A549 (cell line): ENCODE data around the gene ZNF652. TPM values are rescaled to one million over a fixed set of nuclear protein-coding genes. Genes with fewer than 3 reads are reported as not detected.

Experiments used
- ATAC-seq, 2 experiments: fragments of 200-7000 bp in 1 of 2; fragments of >200 bp in 1 of 2; cut with Nextera tagmentation in 1 of 2; cut with Tn5 transposase in 1 of 2; 3 replicates each; pipeline versions ENCODE4 v1.8.0 to v1.9.1; 2018 to 2020; ENCODE audit warnings: mild to moderate bottlenecking in 1 of 2, moderate library complexity in 1 of 2
- CTCF ChIA-PET: fragments of 300-600 bp; sonication (Branson Sonifier 250); formaldehyde crosslinking; extraction: SDS; loops from one replicate; lab custom pipeline; 2021; ENCODE audit warnings: antibody characterized with exemption, inconsistent platforms; lab: Yijun Ruan, JAX
- POLR2A ChIA-PET: fragments of 350-600 bp; formaldehyde crosslinking; extraction: SDS; loops from one replicate; lab custom pipeline; 2021; ENCODE audit warnings: antibody characterized with exemption, inconsistent platforms; lab: Yijun Ruan, JAX
- DNase-seq, 2 experiments: peaks; one replicate each; pipeline versions ENCODE4 v3.0.0 to v3.0.0-alpha.2; 2011 to 2016; ENCODE audit warnings: low read depth in 1 of 2, low spot score in 1 of 2
- FAIRE-seq: peaks from 2 replicates; lab custom pipeline; 2011; peaks lifted over from hg19 to GRCh38; lab: Jason Lieb, UNC
- H3K27ac ChIP-seq, 2 experiments: fragments of >200 bp; sonication (Bioruptor Twin); formaldehyde crosslinking; 3 replicates each; pipeline ENCODE4 v1.5.1; 2016 to 2017
- H3K4me1 ChIP-seq: fragments of >200 bp; sonication (Bioruptor Twin); formaldehyde crosslinking; 3 replicates; pipeline ENCODE4 v1.6.1; 2016
- H3K4me2 ChIP-seq: fragments of >200 bp; sonication (Bioruptor Twin); formaldehyde crosslinking; 3 replicates; pipeline ENCODE4 v1.6.1; 2016
- H3K4me3 ChIP-seq: fragments of >200 bp; sonication (Bioruptor Twin); formaldehyde crosslinking; 3 replicates; pipeline ENCODE4 v1.5.1; 2016
- H3K9me3 ChIP-seq: fragments of >200 bp; sonication (Bioruptor Twin); formaldehyde crosslinking; 3 replicates; pipeline ENCODE4 v1.6.1; 2016
- ATOH8 ChIP-seq: fragments of 250-450 bp; sonication (Bioruptor Pico); IDR thresholded peaks from 2 replicates; pipeline ENCODE4 v1.5.0; 2020; ENCODE audit warnings: low read depth, mild to moderate bottlenecking, moderate library complexity
- BHLHE40 ChIP-seq: IDR thresholded peaks from 2 replicates; pipeline ENCODE4 v1.6.1; 2012; ENCODE audit warnings: low read depth, low read length, inconsistent platforms
- CTCF ChIP-seq: fragments of >200 bp; sonication (Bioruptor Twin); formaldehyde crosslinking; IDR thresholded peaks from 3 replicates; pipeline ENCODE4 v1.5.1; 2016
- E2F6 ChIP-seq: IDR thresholded peaks from 2 replicates; pipeline ENCODE4 v1.6.1; 2012; ENCODE audit warnings: low read depth, borderline replicate concordance
- ELK1 ChIP-seq: fragments of 150-350 bp; IDR thresholded peaks from 2 replicates; pipeline ENCODE4 v1.6.1; 2014; ENCODE audit warnings: low read depth, mild to moderate bottlenecking, low read length
- EP300 ChIP-seq, 2 experiments: fragments of >200 bp; sonication (Bioruptor Twin); formaldehyde crosslinking; IDR thresholded peaks; 2 replicates in 1 of 2; 3 replicates in 1 of 2; pipeline ENCODE4 v1.6.1; 2016 to 2017
- ESRRA ChIP-seq: fragments of 150-350 bp; IDR thresholded peaks from 2 replicates; pipeline ENCODE4 v1.6.1; 2014; ENCODE audit warnings: mild to moderate bottlenecking, low read length, borderline replicate concordance
- FOSB ChIP-seq: fragments of 250-450 bp; sonication (Bioruptor Pico); IDR thresholded peaks from 2 replicates; pipeline ENCODE4 v1.5.0; 2020; ENCODE audit warnings: mild to moderate bottlenecking, moderate library complexity
- GATA3 ChIP-seq: IDR thresholded peaks from 2 replicates; pipeline ENCODE4 v1.6.1; 2012; ENCODE audit warnings: borderline replicate concordance
- HEYL ChIP-seq: fragments of 250-450 bp; sonication (Bioruptor Pico); IDR thresholded peaks from 2 replicates; pipeline ENCODE4 v1.8.0; 2021; ENCODE audit warnings: mild to moderate bottlenecking, moderate library complexity
- HOXA7 ChIP-seq: fragments of 250-450 bp; sonication (Bioruptor Pico); IDR thresholded peaks from 2 replicates; pipeline ENCODE4 v1.5.0; 2020; ENCODE audit warnings: mild to moderate bottlenecking, moderate library complexity
- KDM1A ChIP-seq: fragments of 200-600 bp; sonication (generic); IDR thresholded peaks from 2 replicates; pipeline ENCODE4 v1.6.1; 2016; ENCODE audit warnings: low read depth, mild to moderate bottlenecking
- KDM5A ChIP-seq: fragments of 200-600 bp; sonication (generic); IDR thresholded peaks from 2 replicates; pipeline ENCODE4 v1.6.1; 2016; ENCODE audit warnings: antibody characterized with exemption, mild to moderate bottlenecking
- MAX ChIP-seq: IDR thresholded peaks from 2 replicates; pipeline ENCODE4 v1.6.1; 2012
- NFE2L2 ChIP-seq: fragments of 150-350 bp; conservative IDR thresholded peaks from 2 replicates; pipeline ENCODE4 v1.6.1; 2014; ENCODE audit warnings: low read length
- NPAS2 ChIP-seq: fragments of 250-450 bp; sonication (Bioruptor Pico); IDR thresholded peaks from 2 replicates; pipeline ENCODE4 v1.8.0; 2022; ENCODE audit warnings: mild to moderate bottlenecking, moderate library complexity, borderline replicate concordance
- NR3C1 ChIP-seq: fragments of >200 bp; sonication (Bioruptor Twin); formaldehyde crosslinking; IDR thresholded peaks from 3 replicates; pipeline ENCODE4 v1.6.1; 2017
- PHF8 ChIP-seq: fragments of 200-600 bp; sonication (generic); IDR thresholded peaks from 2 replicates; pipeline ENCODE4 v1.6.1; 2016; ENCODE audit warnings: low read depth, mild to moderate bottlenecking, antibody characterized with exemption, moderate library complexity, borderline replicate concordance
- POLR2A ChIP-seq: IDR thresholded peaks from 2 replicates; pipeline ENCODE4 v1.6.1; 2012; ENCODE audit warnings: mild to moderate bottlenecking, low read length
- RAD21 ChIP-seq, 2 experiments: fragments of >200 bp in 1 of 2; sonication (Bioruptor Twin) in 1 of 2; formaldehyde crosslinking in 1 of 2; IDR thresholded peaks in 1 of 2; conservative IDR thresholded peaks in 1 of 2; 2 replicates in 1 of 2; 3 replicates in 1 of 2; pipeline ENCODE4 v1.6.1; 2012 to 2018; ENCODE audit warnings: inconsistent platforms in 1 of 2
- RCOR1 ChIP-seq: fragments of 150-350 bp; IDR thresholded peaks from 2 replicates; pipeline ENCODE4 v1.6.1; 2014; ENCODE audit warnings: antibody characterized with exemption, low read length, low read depth
- REST ChIP-seq: fragments of 200-600 bp; sonication (generic); IDR thresholded peaks from 2 replicates; pipeline ENCODE4 v1.6.1; 2016; ENCODE audit warnings: antibody characterized with exemption, mild to moderate bottlenecking, moderate library complexity
- RFX5 ChIP-seq: fragments of 450-650 bp; IDR thresholded peaks from 2 replicates; pipeline ENCODE4 v1.7.1; 2014; ENCODE audit warnings: antibody characterized with exemption, mild to moderate bottlenecking, moderate library complexity
- RNF2 ChIP-seq: fragments of 200-600 bp; sonication (generic); IDR thresholded peaks from 2 replicates; pipeline ENCODE4 v1.6.1; 2016; ENCODE audit warnings: low read depth, mild to moderate bottlenecking, antibody characterized with exemption, moderate library complexity, borderline replicate concordance
- SREBF2 ChIP-seq: fragments of 450-650 bp; IDR thresholded peaks from 2 replicates; pipeline ENCODE4 v1.6.1; 2014; ENCODE audit warnings: mild to moderate bottlenecking, moderate library complexity
- TFCP2L1 ChIP-seq: fragments of 250-450 bp; sonication (Bioruptor Pico); IDR thresholded peaks from 2 replicates; pipeline ENCODE4 v1.5.0; 2021; ENCODE audit warnings: mild to moderate bottlenecking
- TP53 ChIP-seq: fragments of 250-450 bp; sonication (Bioruptor Pico); IDR thresholded peaks from 2 replicates; pipeline ENCODE4 v1.5.0; 2021; ENCODE audit warnings: mild to moderate bottlenecking, moderate library complexity
- USF2 ChIP-seq: fragments of 450-650 bp; IDR thresholded peaks from 2 replicates; pipeline ENCODE4 v1.6.1; 2014; ENCODE audit warnings: antibody characterized with exemption
- ZC3H11A ChIP-seq: fragments of 450-650 bp; IDR thresholded peaks from 2 replicates; pipeline ENCODE4 v1.6.1; 2014; ENCODE audit warnings: antibody characterized with exemption, mild to moderate bottlenecking
- ZFP36 ChIP-seq: fragments of 450-650 bp; IDR thresholded peaks from 2 replicates; pipeline ENCODE4 v1.6.1; 2014; ENCODE audit warnings: borderline replicate concordance; ENCODE audit not compliant: partially characterized antibody
- WGBS: methylation state at CpG from one replicate; pipeline ENCODE4 v1.1.6; 2017; ENCODE audit errors: missing lambda C conversion rate; 5-methylcytosine and 5-hydroxymethylcytosine counted together
- polyA plus RNA-seq, 4 experiments: library from polyadenylated mRNA; depleted of rRNA in 3 of 4; stranded (reverse); fragments of >200 nt; fragmentation: RNase III in 1 of 4; extraction: RNeasy Plus Mini Kit Qiagen cat#74134 plus additional on column Dnase treatment in 1 of 4; gene quantifications; 2 replicates in 3 of 4; 3 replicates in 1 of 4; pipeline ENCODE4 v1.2.3, GENCODE V29; 2011 to 2017

ZNF652 gene
- polyA plus RNA-seq, 2 of the 4 experiments (the other 2 are of a cell fraction), result 5.7 to 14.8 TPM

- TF ChIP-seq ATOH8 (no peak), PHF8 (no peak), HEYL (CRISPR knock-in tag) (no peak), BHLHE40 (no peak), RCOR1 (no peak), EP300 (IDR thresholded peaks at IDR 0.05) (no peak), POLR2A (peak; percentile 29; the same call in 1 of the 2 replicates), TFCP2L1 (CRISPR knock-in tag) (0 out of 2 replicates have a peak, but pooled peaks have one; percentile 57), HOXA7 (CRISPR knock-in tag) (no peak), RNF2 (no peak), MAX (peak; percentile 31; the same call in 1 of the 2 replicates), RFX5 (no peak), SREBF2 (no peak), NFE2L2 (no peak), E2F6 (peak; percentile 49; the same call in 1 of the 2 replicates), NR3C1 (no peak)
These were observed 101.8 kb downstream of the ZNF652 start (continued) for GRCh38 chr17:49260011-49260816.

GRCh38 chr17:49259663-49260010 is 102.4 kb downstream of the ZNF652 start:
- CTCF ChIA-PET, result interaction anchor here (0.6 to 4.1 kb wide), 9 partner anchors 8 to 224 kb away, joined by 3 to 31 read pairs (median 3); partner anchors contain the start of gene PHOSPHO1
- Histone ChIP-seq H3K4me1 (peaks cover 9% of the 10 kb centered on the region; the same call in 2 of the 3 replicates), H3K27ac (peak overlapping the region; percentile 81 to 88), H3K9me3 (no peaks in the 10 kb centered on the region), H3K4me3 (peak overlapping the region; percentile 61), H3K4me2 (peak overlapping the region; percentile 79)
- WGBS, result 80% methylated on average over 10 of the region's 10 CpGs
- DNase-seq, result no peak
- POLR2A ChIA-PET, result no interaction called here
- peak in 1 of 2 experiments; percentile 21; a peak in 1 of 6 replicates for ATAC-seq
- FAIRE-seq, result no peak
- TF ChIP-seq POLR2A (no peak), NFE2L2 (no peak), REST (no peak), USF2 (no peak), RFX5 (no peak), PHF8 (no peak), KDM5A (no peak), FOSB (no peak), RAD21 (conservative IDR thresholded peaks at IDR 0.05 in 1 of 2, IDR thresholded peaks at IDR 0.05 in 1 of 2) (no peak), KDM1A (no peak), ZFP36 (no peak), TP53 (CRISPR knock-in tag) (no peak), RNF2 (no peak), ZC3H11A (no peak), NPAS2 (CRISPR knock-in tag) (no peak), CTCF (no peak), ESRRA (no peak), GATA3 (no peak), ELK1 (no peak)
